Measurements from ENCODE around the gene SPINT2.

DNA sequence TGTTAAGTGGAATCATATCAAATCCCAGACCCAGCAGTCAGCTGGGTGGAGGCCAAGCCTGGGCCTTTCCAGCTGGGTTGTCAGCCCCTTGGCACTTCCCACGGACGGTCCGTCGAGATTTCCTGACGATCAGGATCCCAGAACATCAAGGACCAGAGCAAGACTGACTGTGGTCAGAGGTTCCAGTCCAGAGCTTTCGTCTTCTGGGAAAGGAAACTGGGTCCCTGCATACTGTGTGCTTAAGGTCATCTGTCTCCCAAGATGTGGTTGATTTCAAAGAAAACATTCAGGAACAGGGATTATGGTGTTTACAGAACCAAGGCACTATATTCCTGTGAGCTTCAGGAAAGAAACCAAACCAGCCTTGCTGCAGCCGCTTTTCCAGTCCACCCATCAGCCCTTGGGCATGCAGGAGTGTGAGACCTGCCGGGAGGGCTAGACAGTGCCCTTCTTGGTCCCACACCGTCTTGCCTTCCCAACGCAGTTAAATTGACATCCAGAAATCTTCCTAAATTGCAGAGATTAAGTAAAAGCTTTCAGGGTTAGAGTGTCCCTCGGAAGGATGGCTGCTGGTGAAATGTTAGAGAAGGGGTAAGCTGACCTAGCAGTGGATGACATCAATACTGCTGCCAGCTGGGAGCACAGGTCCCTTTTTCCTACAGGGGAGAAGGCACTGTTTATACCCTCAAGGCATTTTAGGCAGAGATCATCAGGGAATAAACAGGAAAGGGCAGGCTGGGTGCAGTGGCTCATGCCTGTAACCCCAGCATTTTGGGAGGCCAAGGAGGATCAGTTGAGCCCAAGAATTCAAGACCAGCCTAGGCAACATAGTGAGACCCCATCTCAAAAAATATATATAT lies 34.7 kb downstream of the SPINT2 start:
- TF ChIP-seq, protein P1, sequence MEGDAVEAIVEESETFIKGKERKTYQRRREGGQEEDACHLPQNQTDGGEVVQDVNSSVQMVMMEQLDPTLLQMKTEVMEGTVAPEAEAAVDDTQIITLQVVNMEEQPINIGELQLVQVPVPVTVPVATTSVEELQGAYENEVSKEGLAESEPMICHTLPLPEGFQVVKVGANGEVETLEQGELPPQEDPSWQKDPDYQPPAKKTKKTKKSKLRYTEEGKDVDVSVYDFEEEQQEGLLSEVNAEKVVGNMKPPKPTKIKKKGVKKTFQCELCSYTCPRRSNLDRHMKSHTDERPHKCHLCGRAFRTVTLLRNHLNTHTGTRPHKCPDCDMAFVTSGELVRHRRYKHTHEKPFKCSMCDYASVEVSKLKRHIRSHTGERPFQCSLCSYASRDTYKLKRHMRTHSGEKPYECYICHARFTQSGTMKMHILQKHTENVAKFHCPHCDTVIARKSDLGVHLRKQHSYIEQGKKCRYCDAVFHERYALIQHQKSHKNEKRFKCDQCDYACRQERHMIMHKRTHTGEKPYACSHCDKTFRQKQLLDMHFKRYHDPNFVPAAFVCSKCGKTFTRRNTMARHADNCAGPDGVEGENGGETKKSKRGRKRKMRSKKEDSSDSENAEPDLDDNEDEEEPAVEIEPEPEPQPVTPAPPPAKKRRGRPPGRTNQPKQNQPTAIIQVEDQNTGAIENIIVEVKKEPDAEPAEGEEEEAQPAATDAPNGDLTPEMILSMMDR (conservative IDR thresholded peaks at IDR 0.05; ENCODE audit: low read length): no peak
- no peak for TF ChIP-seq EZH2phosphoT487 (IDR thresholded peaks at IDR 0.05; ENCODE audit: borderline replicate concordance, low read depth, low read length)
